Gastrocnemius medialis (tissue), 4 donors: ENCODE measurements around the gene SYTL2.

Experiments used
- CTCF ChIP-seq, 5 experiments: fragments of 450-650 bp in 3 of 5; fragments of 200-600 bp in 2 of 5; sonication (generic) in 2 of 5; IDR thresholded peaks in 4 of 5; conservative IDR thresholded peaks in 1 of 5; 1 replicate in 4 of 5; 2 replicates in 1 of 5; pipeline ENCODE4 v1.5.1; 2016 to 2019; ENCODE audit warnings: antibody characterized with exemption in 5 of 5, mild to moderate bottlenecking in 3 of 5, moderate library complexity in 3 of 5
- POLR2A ChIP-seq, 2 donors: fragments of 450-650 bp; IDR thresholded peaks; one replicate each; pipeline ENCODE4 v1.6.1; 2017; ENCODE audit warnings: antibody characterized with exemption in 2 of 2, mild to moderate bottlenecking in 2 of 2, moderate library complexity in 2 of 2

DNA sequence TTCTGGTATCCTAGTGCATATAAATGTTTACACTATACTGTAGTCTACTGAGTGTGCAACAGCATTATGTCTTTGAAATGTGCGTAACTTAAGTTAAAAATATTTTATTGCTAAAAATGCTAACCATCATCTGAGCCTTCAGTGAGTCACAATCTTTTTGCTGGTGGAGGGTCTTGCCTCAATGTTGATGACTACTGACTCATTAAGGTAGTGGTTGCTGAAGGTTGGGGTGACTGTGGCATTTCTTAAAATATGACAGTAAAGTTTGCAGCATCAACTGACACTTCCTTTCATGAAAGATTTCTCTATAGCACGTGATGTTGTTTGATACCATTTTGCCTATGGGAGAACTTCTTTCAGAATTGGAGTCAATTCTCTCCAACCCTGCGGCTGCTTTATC lies 137.5 kb downstream of the SYTL2 start:
- no peak for TF ChIP-seq CTCF (IDR thresholded peaks at IDR 0.05 in 4 of 5, conservative IDR thresholded peaks at IDR 0.05 in 1 of 5)
- no peak for TF ChIP-seq POLR2A (IDR thresholded peaks at IDR 0.05)
